ENCODE measurements around the gene PRICKLE1. TPM values are rescaled to one million over a fixed set of nuclear protein-coding genes. Genes with fewer than 3 reads are reported as not detected.

The PRICKLE1 gene
- total and polyA plus RNA-seq, 4 donors = 0.50 to 34.9 (median 14.8) TPM

- H3K9me3 ChIP-seq (ENCODE audit: control insufficient read depth, low read length) = no peaks in the 10 kb centered on the region
- WGBS, 2 donors = 88 to 90% methylated on average over 2 of the region's 2 CpGs
- ATAC-seq (ENCODE audit: low FRiP score) (no peak), DNase-seq (no peak)
- no peak overlapping the region for H3K4me3 ChIP-seq (ENCODE audit: low read length in 2 of 2)
- H3K4me1 ChIP-seq (ENCODE audit: control insufficient read depth in 1 of 2, insufficient read depth in 2 of 2, low read length in 2 of 2) = peaks cover 0 to 2% of the 10 kb centered on the region in 2 donors
- H3K27me3 ChIP-seq (ENCODE audit: control insufficient read depth in 1 of 2, insufficient read depth in 2 of 2, low read length in 1 of 2) = no peaks in the 10 kb centered on the region
- no peaks in the 10 kb centered on the region for H3K36me3 ChIP-seq (ENCODE audit: control insufficient read depth in 1 of 2, insufficient read depth in 2 of 2, low read length in 1 of 2)
- intact Hi-C loops (cut with DNase I) = no loop called here
- no peak overlapping the region for H3K27ac ChIP-seq (ENCODE audit: low read depth in 1 of 2, low read length in 2 of 2)
These were observed 18.1 kb downstream of the PRICKLE1 start for GRCh38 chr12:42571327-42572009.

GRCh38 chr12:42570076-42570475, 19.5 kb downstream of the PRICKLE1 start:
- WGBS, 2 donors = 80 to 87% methylated on average over 2 of the region's 2 CpGs
- Histone ChIP-seq H3K4me1 (ENCODE audit: control insufficient read depth in 1 of 2, insufficient read depth in 2 of 2, low read length in 2 of 2) (peaks cover 0 to 2% of the 10 kb centered on the region in 2 donors), H3K27ac (ENCODE audit: low read depth in 1 of 2, low read length in 2 of 2) (no peak overlapping the region), H3K27me3 (ENCODE audit: control insufficient read depth in 1 of 2, insufficient read depth in 2 of 2, low read length in 1 of 2) (no peaks in the 10 kb centered on the region), H3K36me3 (ENCODE audit: control insufficient read depth in 1 of 2, insufficient read depth in 2 of 2, low read length in 1 of 2) (no peaks in the 10 kb centered on the region), H3K4me3 (ENCODE audit: low read length in 2 of 2) (no peak overlapping the region), H3K9me3 (ENCODE audit: control insufficient read depth, low read length) (no peaks in the 10 kb centered on the region)
- intact Hi-C loops (cut with DNase I) = no loop called here
- ATAC-seq (ENCODE audit: low FRiP score) = no peak
- no peak for DNase-seq

GRCh38 chr12:42568952-42569915, 20.3 kb downstream of the PRICKLE1 start:
- WGBS, 2 donors = 15% methylated on average over 6 of the region's 6 CpGs
- Histone ChIP-seq H3K4me1 (ENCODE audit: control insufficient read depth in 1 of 2, insufficient read depth in 2 of 2, low read length in 2 of 2) (peaks cover 0 to 2% of the 10 kb centered on the region in 2 donors), H3K27ac (ENCODE audit: low read depth in 1 of 2, low read length in 2 of 2) (no peak overlapping the region), H3K9me3 (ENCODE audit: control insufficient read depth, low read length) (no peaks in the 10 kb centered on the region), H3K4me3 (ENCODE audit: low read length in 2 of 2) (no peak overlapping the region), H3K36me3 (ENCODE audit: control insufficient read depth in 1 of 2, insufficient read depth in 2 of 2, low read length in 1 of 2) (no peaks in the 10 kb centered on the region), H3K27me3 (ENCODE audit: control insufficient read depth in 1 of 2, insufficient read depth in 2 of 2, low read length in 1 of 2) (no peaks in the 10 kb centered on the region)
- ATAC-seq (ENCODE audit: low FRiP score) (peak; percentile 57), DNase-seq (no peak)
- intact Hi-C loops (cut with DNase I) = loop anchor here (2.0 to 10.0 kb wide), 4 partner anchors 72 to 444 kb away; no protein-coding TSS in a partner anchor

GRCh38 chr12:42565633-42566032, 23.9 kb downstream of the PRICKLE1 start:
- 32 to 33% methylated on average over 5 of the region's 5 CpGs for WGBS, 2 donors
- no peak overlapping the region for H3K27ac ChIP-seq (ENCODE audit: low read depth in 1 of 2, low read length in 2 of 2)
- DNase-seq = no peak

GRCh38 chr12:42564996-42565395, 24.6 kb downstream of the PRICKLE1 start:
- no peaks in the 10 kb centered on the region for H3K36me3 ChIP-seq (ENCODE audit: control insufficient read depth in 1 of 2, insufficient read depth in 2 of 2, low read length in 1 of 2)
- H3K27me3 ChIP-seq (ENCODE audit: control insufficient read depth in 1 of 2, insufficient read depth in 2 of 2, low read length in 1 of 2) = no peaks in the 10 kb centered on the region
- no peaks in the 10 kb centered on the region for H3K9me3 ChIP-seq (ENCODE audit: control insufficient read depth, low read length)
- 56 to 65% methylated on average over 2 of the region's 2 CpGs for WGBS, 2 donors
- DNase-seq (no peak), ATAC-seq (ENCODE audit: low FRiP score) (no peak)
- H3K4me1 ChIP-seq (ENCODE audit: control insufficient read depth in 1 of 2, insufficient read depth in 2 of 2, low read length in 2 of 2) = no peaks in the 10 kb centered on the region
- no peak overlapping the region for H3K4me3 ChIP-seq (ENCODE audit: low read length in 2 of 2)
- intact Hi-C loops (cut with DNase I) = loop anchor here (5.0 to 10.0 kb wide), 3 partner anchors 68 to 440 kb away; no protein-coding TSS in a partner anchor
- H3K27ac ChIP-seq (ENCODE audit: low read depth in 1 of 2, low read length in 2 of 2) = no peak overlapping the region

More at GRCh38 chr12:42565633-42566032, 23.9 kb downstream of the PRICKLE1 start:
- Histone ChIP-seq H3K4me3 (ENCODE audit: low read length in 2 of 2) (no peak overlapping the region), H3K27me3 (ENCODE audit: control insufficient read depth in 1 of 2, insufficient read depth in 2 of 2, low read length in 1 of 2) (no peaks in the 10 kb centered on the region), H3K4me1 (ENCODE audit: control insufficient read depth in 1 of 2, insufficient read depth in 2 of 2, low read length in 2 of 2) (no peaks in the 10 kb centered on the region), H3K36me3 (ENCODE audit: control insufficient read depth in 1 of 2, insufficient read depth in 2 of 2, low read length in 1 of 2) (no peaks in the 10 kb centered on the region), H3K9me3 (ENCODE audit: control insufficient read depth, low read length) (no peaks in the 10 kb centered on the region)
- intact Hi-C loops (cut with DNase I) = loop anchor here (2.0 to 10.0 kb wide), 4 partner anchors 68 to 441 kb away; no protein-coding TSS in a partner anchor
- peak; percentile 71 for ATAC-seq (ENCODE audit: low FRiP score)

- intact Hi-C loops (cut with DNase I) = loop anchor here (10.0 kb wide), 2 partner anchors 430 to 440 kb away; no protein-coding TSS in a partner anchor
- no peak for ATAC-seq (ENCODE audit: low FRiP score)
- H3K27ac ChIP-seq (ENCODE audit: low read depth in 1 of 2, low read length in 2 of 2) = no peak overlapping the region
- 29% methylated on average over 3 of the region's 3 CpGs for WGBS, 2 donors
- no peaks in the 10 kb centered on the region for H3K4me1 ChIP-seq (ENCODE audit: control insufficient read depth in 1 of 2, insufficient read depth in 2 of 2, low read length in 2 of 2)
- no peak overlapping the region for H3K4me3 ChIP-seq (ENCODE audit: low read length in 2 of 2)
- no peaks in the 10 kb centered on the region for H3K9me3 ChIP-seq (ENCODE audit: control insufficient read depth, low read length)
- no peaks in the 10 kb centered on the region for H3K27me3 ChIP-seq (ENCODE audit: control insufficient read depth in 1 of 2, insufficient read depth in 2 of 2, low read length in 1 of 2)
- H3K36me3 ChIP-seq (ENCODE audit: control insufficient read depth in 1 of 2, insufficient read depth in 2 of 2, low read length in 1 of 2) = no peaks in the 10 kb centered on the region
- no peak for DNase-seq
These were observed 25.0 kb downstream of the PRICKLE1 start for GRCh38 chr12:42564556-42564955.

GRCh38 chr12:42560977-42561376, 28.6 kb downstream of the PRICKLE1 start:
- intact Hi-C loops (cut with DNase I) = loop anchor here (10.0 kb wide), 2 partner anchors 426 to 436 kb away; no protein-coding TSS in a partner anchor

GRCh38 chr12:42557586-42558172, 31.9 kb downstream of the PRICKLE1 start:
- no peak for DNase-seq
- H3K27ac ChIP-seq (ENCODE audit: low read depth in 1 of 2, low read length in 2 of 2) = no peak overlapping the region
- no peak overlapping the region for H3K4me3 ChIP-seq (ENCODE audit: low read length in 2 of 2)
- 68 to 69% methylated on average over 3 of the region's 3 CpGs for WGBS, 2 donors
- no peaks in the 10 kb centered on the region for H3K4me1 ChIP-seq (ENCODE audit: control insufficient read depth in 1 of 2, insufficient read depth in 2 of 2, low read length in 2 of 2)
- no peaks in the 10 kb centered on the region for H3K36me3 ChIP-seq (ENCODE audit: control insufficient read depth in 1 of 2, insufficient read depth in 2 of 2, low read length in 1 of 2)
- ATAC-seq (ENCODE audit: low FRiP score) = no peak
- no peaks in the 10 kb centered on the region for H3K9me3 ChIP-seq (ENCODE audit: control insufficient read depth, low read length)
- intact Hi-C loops (cut with DNase I) = no loop called here
- H3K27me3 ChIP-seq (ENCODE audit: control insufficient read depth in 1 of 2, insufficient read depth in 2 of 2, low read length in 1 of 2) = no peaks in the 10 kb centered on the region

More at GRCh38 chr12:42560977-42561376, 28.6 kb downstream of the PRICKLE1 start:
- no peak overlapping the region for H3K27ac ChIP-seq (ENCODE audit: low read depth in 1 of 2, low read length in 2 of 2)
- H3K36me3 ChIP-seq (ENCODE audit: control insufficient read depth in 1 of 2, insufficient read depth in 2 of 2, low read length in 1 of 2) = no peaks in the 10 kb centered on the region
- no peaks in the 10 kb centered on the region for H3K27me3 ChIP-seq (ENCODE audit: control insufficient read depth in 1 of 2, insufficient read depth in 2 of 2, low read length in 1 of 2)
- WGBS, 2 donors = 67 to 82% methylated on average over 1 of the region's 1 CpG
- no peak overlapping the region for H3K4me3 ChIP-seq (ENCODE audit: low read length in 2 of 2)
- ATAC-seq (ENCODE audit: low FRiP score) = no peak
- H3K9me3 ChIP-seq (ENCODE audit: control insufficient read depth, low read length) = no peaks in the 10 kb centered on the region
- no peaks in the 10 kb centered on the region for H3K4me1 ChIP-seq (ENCODE audit: control insufficient read depth in 1 of 2, insufficient read depth in 2 of 2, low read length in 2 of 2)
- DNase-seq = no peak
